Caco-2 (cell line): ENCODE results near the gene EIF4G1. TPM values are rescaled to one million over a fixed set of nuclear protein-coding genes. Genes with fewer than 3 reads are reported as not detected.

Source experiments
- BruUV-seq: library from RNA; stranded (reverse); fragments of 400-500 nt; replicated peaks from 2 replicates; lab custom pipeline; 2021; lab: Mats Ljungman, UMichigan
- CTCF ChIA-PET: fragments of 300-600 bp; sonication (Branson Sonifier 250); formaldehyde crosslinking; loops from one replicate; lab custom pipeline; 2022; ENCODE audit warnings: antibody characterized with exemption; lab: Charles Lee
- POLR2A ChIA-PET: fragments of 300-600 bp; sonication (Branson Sonifier 250); formaldehyde crosslinking; loops from one replicate; lab custom pipeline; 2022; ENCODE audit warnings: antibody characterized with exemption; lab: Charles Lee
- DNase-seq, 2 experiments: peaks; one replicate each; pipeline versions ENCODE4 v3.0.0 to v3.0.0-alpha.2; 2020 to 2022
- H3K27me3 ChIP-seq: replicated peaks from 2 replicates; pipeline ENCODE4 v1.6.0; 2011; ENCODE audit warnings: low read length; ENCODE audit not compliant: control insufficient read depth, insufficient read depth
- H3K36me3 ChIP-seq: 2 replicates; pipeline ENCODE4 v1.5.1; 2011; ENCODE audit warnings: low read length; ENCODE audit not compliant: control insufficient read depth, insufficient read depth
- H3K4me1 ChIP-seq: fragments of 250-450 bp; sonication (Bioruptor Pico); 2 replicates; pipeline ENCODE4 v1.5.1; 2020; ENCODE audit warnings: mild to moderate bottlenecking
- H3K4me3 ChIP-seq: 2 replicates; pipeline ENCODE4 v1.5.1; 2011; ENCODE audit warnings: low read depth, mild to moderate bottlenecking, control low read depth, low read length
- H3K9me3 ChIP-seq: fragments of 250-450 bp; sonication (Bioruptor Pico); 2 replicates; pipeline ENCODE4 v1.5.1; 2020; ENCODE audit warnings: mild to moderate bottlenecking, moderate library complexity
- H3K27ac Mint-ChIP-seq: one replicate; pipeline ENCODE4 v1.8.0; 2022; ENCODE audit warnings: mixed read lengths; ENCODE audit not compliant: unreplicated experiment
- H3K27me3 Mint-ChIP-seq: one replicate; pipeline ENCODE4 v1.8.0; 2022; ENCODE audit warnings: mixed read lengths; ENCODE audit not compliant: insufficient read depth, unreplicated experiment
- H3K36me3 Mint-ChIP-seq: one replicate; pipeline ENCODE4 v1.8.0; 2022; ENCODE audit warnings: mild to moderate bottlenecking, mixed read lengths; ENCODE audit not compliant: insufficient read depth, unreplicated experiment
- H3K4me1 Mint-ChIP-seq: one replicate; pipeline ENCODE4 v1.8.0; 2022; ENCODE audit warnings: low read depth, mixed read lengths; ENCODE audit not compliant: unreplicated experiment
- H3K4me3 Mint-ChIP-seq: one replicate; pipeline ENCODE4 v1.8.0; 2022; ENCODE audit warnings: mild to moderate bottlenecking, moderate library complexity, mixed read lengths; ENCODE audit not compliant: unreplicated experiment
- H3K9me3 Mint-ChIP-seq: one replicate; pipeline ENCODE4 v1.8.0; 2022; ENCODE audit warnings: mixed read lengths; ENCODE audit not compliant: unreplicated experiment
- intact Hi-C: fragments of 100-400 bp; cut with micrococcal nuclease; formaldehyde crosslinking; loops from one replicate; pipeline ENCODE4 v1.10.0; 2022; ENCODE audit not compliant: unreplicated experiment
- total RNA-seq: library from RNA; stranded (reverse); gene quantifications from 2 replicates; pipeline ENCODE4 v1.2.3, GENCODE V29; 2022
- TF ChIP-seq, protein P1 (sequence below), 2 experiments: fragments of 200-600 bp in 1 of 2; IDR thresholded peaks; 1 replicate in 1 of 2; 2 replicates in 1 of 2; pipeline versions ENCODE4 v1.5.1 to v1.8.0; 2011 to 2022; ENCODE audit warnings: antibody characterized with exemption in 1 of 2, control low read depth in 1 of 2, inconsistent platforms in 1 of 2, low read depth in 1 of 2, low read length in 1 of 2, mild to moderate bottlenecking in 1 of 2, moderate library complexity in 1 of 2; ENCODE audit not compliant: insufficient read depth in 1 of 2, severe bottlenecking in 1 of 2, unreplicated experiment in 1 of 2

The EIF4G1 gene
- total RNA-seq, 1 experiment from 2014 or later: 423 TPM

DNA sequence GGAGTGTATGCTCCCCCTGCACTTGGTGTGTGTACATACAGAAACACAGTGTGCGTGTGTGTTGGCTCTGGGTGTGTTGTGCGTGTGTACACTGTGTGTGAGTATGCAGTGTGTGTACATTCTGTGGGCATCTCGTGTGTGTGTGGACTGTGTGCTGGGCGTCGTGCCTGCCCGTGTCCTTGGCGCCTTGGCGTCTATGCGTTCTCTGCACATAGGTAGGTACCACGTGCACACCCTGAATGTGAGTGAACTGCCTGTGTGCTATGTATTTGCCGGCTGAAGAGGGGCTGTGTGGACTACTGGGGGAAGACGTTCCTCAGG, 39.1 kb upstream of the EIF4G1 start:
- Mint-ChIP-seq H3K27ac (no peak overlapping the region), H3K36me3 (no peaks in the 10 kb centered on the region), H3K27me3 (peaks cover 3% of the 10 kb centered on the region), H3K4me1 (no peaks in the 10 kb centered on the region), H3K9me3 (no peaks in the 10 kb centered on the region), H3K4me3 (no peak overlapping the region)
- ChIA-PET CTCF (no interaction called here), POLR2A (no interaction called here)
- no peak for DNase-seq
- intact Hi-C loops: no loop called here
- H3K4me1 ChIP-seq: no peaks in the 10 kb centered on the region
- TF ChIP-seq, protein P1, sequence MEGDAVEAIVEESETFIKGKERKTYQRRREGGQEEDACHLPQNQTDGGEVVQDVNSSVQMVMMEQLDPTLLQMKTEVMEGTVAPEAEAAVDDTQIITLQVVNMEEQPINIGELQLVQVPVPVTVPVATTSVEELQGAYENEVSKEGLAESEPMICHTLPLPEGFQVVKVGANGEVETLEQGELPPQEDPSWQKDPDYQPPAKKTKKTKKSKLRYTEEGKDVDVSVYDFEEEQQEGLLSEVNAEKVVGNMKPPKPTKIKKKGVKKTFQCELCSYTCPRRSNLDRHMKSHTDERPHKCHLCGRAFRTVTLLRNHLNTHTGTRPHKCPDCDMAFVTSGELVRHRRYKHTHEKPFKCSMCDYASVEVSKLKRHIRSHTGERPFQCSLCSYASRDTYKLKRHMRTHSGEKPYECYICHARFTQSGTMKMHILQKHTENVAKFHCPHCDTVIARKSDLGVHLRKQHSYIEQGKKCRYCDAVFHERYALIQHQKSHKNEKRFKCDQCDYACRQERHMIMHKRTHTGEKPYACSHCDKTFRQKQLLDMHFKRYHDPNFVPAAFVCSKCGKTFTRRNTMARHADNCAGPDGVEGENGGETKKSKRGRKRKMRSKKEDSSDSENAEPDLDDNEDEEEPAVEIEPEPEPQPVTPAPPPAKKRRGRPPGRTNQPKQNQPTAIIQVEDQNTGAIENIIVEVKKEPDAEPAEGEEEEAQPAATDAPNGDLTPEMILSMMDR (IDR thresholded peaks at IDR 0.05; ENCODE audit: insufficient read depth in 1 of 2, low read depth in 1 of 2, low read length in 1 of 2, severe bottlenecking in 1 of 2, unreplicated experiment in 1 of 2): no peak
- no peaks in the 10 kb centered on the region for H3K36me3 ChIP-seq
- no peak overlapping the region for H3K4me3 ChIP-seq
- no peaks in the 10 kb centered on the region for H3K27me3 ChIP-seq
- no TSS peak for BruUV-seq
- no peaks in the 10 kb centered on the region for H3K9me3 ChIP-seq

DNA sequence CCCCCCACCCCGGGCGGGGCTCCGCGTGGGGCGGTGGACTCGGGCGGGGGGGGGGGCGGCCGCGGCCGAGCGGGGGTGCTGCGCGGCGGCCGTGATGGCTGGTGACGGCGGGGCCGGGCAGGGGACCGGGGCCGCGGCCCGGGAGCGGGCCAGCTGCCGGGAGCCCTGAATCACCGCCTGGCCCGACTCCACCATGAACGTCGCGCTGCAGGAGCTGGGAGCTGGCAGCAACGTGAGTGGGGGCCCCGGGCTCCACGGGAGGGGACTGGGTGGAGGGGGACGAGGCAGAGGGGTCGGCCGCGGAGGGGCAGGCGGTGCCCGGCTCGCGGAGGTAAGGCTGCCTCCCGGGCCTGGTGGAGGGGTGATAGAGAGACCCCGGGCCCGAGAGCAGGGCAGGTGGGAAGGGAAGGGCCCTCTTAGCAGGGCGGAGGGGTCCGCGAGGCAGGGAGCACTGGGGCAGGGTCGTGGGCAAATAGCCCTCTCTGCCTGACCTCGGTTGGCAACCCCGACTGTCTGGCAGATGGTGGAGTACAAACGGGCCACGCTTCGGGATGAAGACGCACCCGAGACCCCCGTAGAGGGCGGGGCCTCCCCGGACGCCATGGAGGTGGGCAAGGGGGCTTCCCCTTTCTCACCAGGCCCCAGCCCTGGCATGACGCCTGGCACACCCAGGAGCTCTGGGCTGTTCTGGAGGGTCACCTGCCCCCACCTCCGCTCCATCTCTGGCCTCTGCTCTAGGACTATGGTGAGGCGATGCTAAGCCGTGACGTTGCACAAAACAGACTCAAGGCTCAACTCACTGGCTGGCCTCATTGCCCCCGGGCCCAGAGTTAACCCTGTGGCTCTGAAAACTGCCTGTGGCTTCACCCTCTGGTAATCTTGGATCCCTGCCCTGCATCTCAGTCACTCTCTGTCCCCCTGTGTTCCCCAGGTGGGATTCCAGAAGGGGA, 38.2 kb upstream of the EIF4G1 start, which contains the start of gene ECE2:
TSS of gene ECE2 (plus strand) at position 62 of the 950 bp plus-strand sequence. CDS start at position 194, 132 bp downstream.
- Mint-ChIP-seq H3K27ac (no peak within 1 kb of the TSS), H3K4me1 (no peaks in the 10 kb centered on the region), H3K9me3 (no peaks in the 10 kb centered on the region), H3K4me3 (no peak within 1 kb of the TSS), H3K27me3 (peaks cover 9% of the 10 kb centered on the region), H3K36me3 (no peaks in the 10 kb centered on the region)
- ChIA-PET CTCF (no interaction called here), POLR2A (no interaction called here)
- BruUV-seq: no TSS peak
- Histone ChIP-seq H3K36me3 (no peaks in the 10 kb centered on the region), H3K4me3 (no peak within 1 kb of the TSS), H3K27me3 (no peaks in the 10 kb centered on the region), H3K4me1 (no peaks in the 10 kb centered on the region), H3K9me3 (no peaks in the 10 kb centered on the region)
- intact Hi-C loops: no loop called here
- DNase-seq: no peak
- TF ChIP-seq, protein P1 (IDR thresholded peaks at IDR 0.05; ENCODE audit: insufficient read depth in 1 of 2, low read depth in 1 of 2, low read length in 1 of 2, severe bottlenecking in 1 of 2, unreplicated experiment in 1 of 2): no peak

- Histone ChIP-seq H3K27me3 (no peaks in the 10 kb centered on the region), H3K36me3 (no peaks in the 10 kb centered on the region), H3K4me3 (no peak overlapping the region), H3K9me3 (no peaks in the 10 kb centered on the region), H3K4me1 (no peaks in the 10 kb centered on the region)
- DNase-seq: no peak
- POLR2A ChIA-PET: no interaction called here
- Mint-ChIP-seq H3K9me3 (no peaks in the 10 kb centered on the region), H3K4me3 (no peak overlapping the region), H3K27me3 (peaks cover 12% of the 10 kb centered on the region), H3K4me1 (no peaks in the 10 kb centered on the region), H3K27ac (no peak overlapping the region), H3K36me3 (no peaks in the 10 kb centered on the region)
- intact Hi-C loops: no loop called here
- no TSS peak for BruUV-seq
- CTCF ChIA-PET: interaction anchor here (1.2 kb wide), 1 partner anchor 12 kb away, joined by 4 read pairs; no protein-coding TSS in a partner anchor
- TF ChIP-seq, protein P1 (IDR thresholded peaks at IDR 0.05; ENCODE audit: insufficient read depth in 1 of 2, low read depth in 1 of 2, low read length in 1 of 2, severe bottlenecking in 1 of 2, unreplicated experiment in 1 of 2): no peak
Measured at GRCh38 chr3:184277366-184277765, 37.0 kb upstream of the EIF4G1 start.
